ENCODE results near the gene PREX1.
"Not testable (repeated sequence)": the region's sequence is repeated elsewhere in the genome, so short reads cannot be mapped to it uniquely, and the experiment has no call there.

The PREX1 gene, protein sequence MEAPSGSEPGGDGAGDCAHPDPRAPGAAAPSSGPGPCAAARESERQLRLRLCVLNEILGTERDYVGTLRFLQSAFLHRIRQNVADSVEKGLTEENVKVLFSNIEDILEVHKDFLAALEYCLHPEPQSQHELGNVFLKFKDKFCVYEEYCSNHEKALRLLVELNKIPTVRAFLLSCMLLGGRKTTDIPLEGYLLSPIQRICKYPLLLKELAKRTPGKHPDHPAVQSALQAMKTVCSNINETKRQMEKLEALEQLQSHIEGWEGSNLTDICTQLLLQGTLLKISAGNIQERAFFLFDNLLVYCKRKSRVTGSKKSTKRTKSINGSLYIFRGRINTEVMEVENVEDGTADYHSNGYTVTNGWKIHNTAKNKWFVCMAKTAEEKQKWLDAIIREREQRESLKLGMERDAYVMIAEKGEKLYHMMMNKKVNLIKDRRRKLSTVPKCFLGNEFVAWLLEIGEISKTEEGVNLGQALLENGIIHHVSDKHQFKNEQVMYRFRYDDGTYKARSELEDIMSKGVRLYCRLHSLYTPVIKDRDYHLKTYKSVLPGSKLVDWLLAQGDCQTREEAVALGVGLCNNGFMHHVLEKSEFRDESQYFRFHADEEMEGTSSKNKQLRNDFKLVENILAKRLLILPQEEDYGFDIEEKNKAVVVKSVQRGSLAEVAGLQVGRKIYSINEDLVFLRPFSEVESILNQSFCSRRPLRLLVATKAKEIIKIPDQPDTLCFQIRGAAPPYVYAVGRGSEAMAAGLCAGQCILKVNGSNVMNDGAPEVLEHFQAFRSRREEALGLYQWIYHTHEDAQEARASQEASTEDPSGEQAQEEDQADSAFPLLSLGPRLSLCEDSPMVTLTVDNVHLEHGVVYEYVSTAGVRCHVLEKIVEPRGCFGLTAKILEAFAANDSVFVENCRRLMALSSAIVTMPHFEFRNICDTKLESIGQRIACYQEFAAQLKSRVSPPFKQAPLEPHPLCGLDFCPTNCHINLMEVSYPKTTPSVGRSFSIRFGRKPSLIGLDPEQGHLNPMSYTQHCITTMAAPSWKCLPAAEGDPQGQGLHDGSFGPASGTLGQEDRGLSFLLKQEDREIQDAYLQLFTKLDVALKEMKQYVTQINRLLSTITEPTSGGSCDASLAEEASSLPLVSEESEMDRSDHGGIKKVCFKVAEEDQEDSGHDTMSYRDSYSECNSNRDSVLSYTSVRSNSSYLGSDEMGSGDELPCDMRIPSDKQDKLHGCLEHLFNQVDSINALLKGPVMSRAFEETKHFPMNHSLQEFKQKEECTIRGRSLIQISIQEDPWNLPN (N-terminal part only)

DNA sequence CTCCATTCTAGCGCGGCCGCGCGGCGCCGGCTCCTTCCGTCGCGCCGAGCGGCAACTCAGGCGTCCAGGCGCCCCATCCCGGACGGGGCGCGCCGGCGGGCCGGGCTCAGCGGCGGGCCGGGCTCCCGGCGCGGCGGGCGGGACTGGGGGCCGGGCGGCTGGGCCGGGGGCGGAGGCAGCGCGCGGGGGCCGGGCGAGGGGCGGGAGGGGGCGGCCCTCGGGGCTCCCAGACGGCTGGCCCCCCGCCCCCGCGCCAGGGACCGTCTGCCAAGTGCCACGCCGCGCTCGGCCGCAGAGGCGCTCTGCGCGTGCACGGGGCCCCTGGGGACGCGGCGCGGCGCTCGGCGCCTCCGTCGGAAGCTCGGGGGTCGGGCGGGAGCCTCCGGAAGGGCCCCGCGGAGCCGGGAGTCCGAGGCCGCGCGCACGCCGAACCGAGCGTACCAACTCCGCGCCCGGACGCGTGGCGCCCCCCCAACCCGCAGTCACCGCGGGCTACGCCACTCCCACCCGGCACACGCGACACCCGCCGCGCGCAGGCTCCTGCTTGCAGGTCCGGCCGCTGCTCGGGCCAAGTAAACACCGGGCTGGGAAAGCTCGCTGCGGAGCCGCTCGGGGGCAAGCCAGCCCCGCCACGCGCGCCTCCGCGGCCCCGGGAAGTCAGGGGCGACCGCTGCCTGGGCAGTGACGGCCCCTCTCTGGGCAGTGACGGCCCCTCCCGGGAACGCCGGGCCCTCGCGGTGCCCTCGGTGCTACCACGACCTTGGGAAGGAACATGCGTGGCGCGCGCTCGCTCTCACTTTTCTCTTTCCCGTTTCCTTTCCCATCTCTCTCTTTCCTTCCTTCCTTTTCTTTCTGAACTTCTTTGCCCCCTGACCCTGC, at the start of gene PREX1:
Gene PREX1, minus strand, starts transcription at position 145 of the 879 bp plus-strand sequence. Its CDS starts 139 bp downstream, at position 6.
- DNase-seq: peak; percentile 70 to 77

DNA sequence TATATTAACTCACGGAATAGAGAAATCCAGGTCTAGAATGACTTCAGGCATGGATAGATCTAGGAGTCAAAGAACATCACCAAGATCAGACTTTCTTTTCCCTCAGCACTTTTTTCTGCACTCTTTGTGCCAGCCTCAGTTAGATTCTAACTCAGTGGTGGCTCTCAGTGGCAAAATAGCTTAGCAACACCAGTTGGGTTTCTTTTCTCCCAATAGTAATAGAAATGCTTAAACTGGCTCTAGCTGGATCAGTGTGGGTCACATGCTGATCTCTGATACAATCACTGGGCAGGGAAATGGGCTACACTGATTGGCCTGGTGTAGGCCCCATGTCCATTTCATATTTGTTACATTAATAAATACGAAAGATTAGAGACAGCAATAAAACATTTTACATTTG, 49.5 kb upstream of the PREX1 start:
- no peak for DNase-seq

DNA sequence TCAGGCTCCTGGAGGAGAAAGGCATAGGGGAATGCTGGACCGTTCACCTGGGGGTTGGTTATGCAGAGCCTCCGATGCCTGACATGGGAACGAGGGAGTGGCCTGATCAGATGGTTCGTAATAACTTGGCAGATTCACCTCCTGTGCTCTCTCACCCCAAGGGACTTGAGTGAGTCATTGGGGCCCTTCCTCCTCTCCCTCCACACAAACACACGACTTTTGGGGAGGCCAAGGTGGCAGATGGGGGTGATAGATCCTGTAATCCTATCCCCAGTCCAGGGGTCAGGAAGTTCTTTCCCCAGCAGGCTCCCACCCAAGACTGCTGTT, 48.1 kb upstream of the PREX1 start:
- no peak for DNase-seq

DNA sequence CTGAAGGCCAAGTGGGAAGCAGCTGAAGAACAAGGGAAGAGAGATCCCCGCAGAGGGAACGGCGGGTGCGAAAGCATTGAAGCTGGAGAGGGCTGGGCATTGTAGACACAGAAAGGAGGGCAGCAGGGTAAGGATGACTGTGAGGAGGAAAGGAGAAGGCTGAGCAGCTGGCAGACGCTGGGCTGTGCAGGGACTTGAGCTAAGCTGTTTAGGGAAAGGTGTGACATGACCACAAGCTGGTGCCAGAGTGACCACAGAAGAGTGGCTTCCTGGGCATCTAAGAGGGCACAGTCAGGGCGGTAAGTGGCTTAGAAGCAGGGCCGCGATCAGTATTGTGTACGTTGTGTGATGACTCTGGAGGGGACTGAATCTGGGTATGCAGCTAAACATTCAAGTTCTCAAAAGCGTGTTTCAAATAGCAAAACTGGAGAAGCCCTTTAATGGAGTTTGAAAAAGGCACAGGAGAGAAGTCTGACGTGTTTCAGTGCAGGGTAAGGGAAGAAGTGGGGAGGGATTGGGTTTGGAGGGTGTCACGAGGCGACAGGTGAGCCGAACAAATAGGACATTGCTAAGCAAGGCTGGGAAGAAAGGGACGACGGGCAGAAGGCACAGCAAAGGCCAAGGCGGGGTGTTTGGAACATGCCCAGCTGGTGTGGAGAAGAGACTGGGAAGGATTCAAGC, 47.6 kb upstream of the PREX1 start:
- DNase-seq: no peak

DNA sequence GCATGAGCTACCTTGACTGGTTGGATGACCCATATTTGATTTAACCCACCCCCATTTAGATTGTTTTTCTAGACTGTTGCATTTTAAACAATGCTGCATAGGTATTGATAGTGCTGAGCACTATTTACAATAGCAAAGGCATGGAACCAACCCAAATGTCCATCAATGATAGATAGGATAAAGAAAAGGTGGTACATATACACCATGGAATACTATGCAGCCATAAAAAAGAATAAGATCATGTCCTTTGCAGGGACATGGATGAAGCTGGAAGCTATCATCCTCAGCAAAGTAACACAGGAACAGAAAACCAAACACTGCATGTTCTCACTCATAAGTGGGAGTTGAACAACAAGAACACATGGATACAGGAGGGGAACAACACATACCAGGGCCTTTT, 41.6 kb upstream of the PREX1 start:
- DNase-seq: not testable (repeated sequence)

DNA sequence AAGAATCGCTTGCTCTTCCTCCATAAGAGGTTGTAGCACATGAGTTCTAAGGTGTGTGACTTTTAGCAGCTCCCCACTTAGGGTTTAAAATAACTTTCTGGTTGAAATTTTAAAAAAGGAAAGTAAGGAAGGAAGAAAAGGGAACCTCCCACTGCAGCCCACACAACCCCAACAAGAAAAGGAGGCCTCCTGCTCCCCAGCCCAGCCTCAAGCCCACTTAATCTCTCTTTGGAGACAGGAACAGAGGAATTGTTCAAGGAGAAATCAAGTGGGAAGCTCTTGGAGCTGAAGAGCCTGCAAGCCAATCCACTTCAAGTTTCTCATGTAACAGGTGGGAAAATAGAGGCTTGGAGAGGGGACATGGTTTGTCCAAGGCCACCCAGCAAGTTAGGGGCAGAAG, 39.1 kb upstream of the PREX1 start:
- DNase-seq: no peak

DNA sequence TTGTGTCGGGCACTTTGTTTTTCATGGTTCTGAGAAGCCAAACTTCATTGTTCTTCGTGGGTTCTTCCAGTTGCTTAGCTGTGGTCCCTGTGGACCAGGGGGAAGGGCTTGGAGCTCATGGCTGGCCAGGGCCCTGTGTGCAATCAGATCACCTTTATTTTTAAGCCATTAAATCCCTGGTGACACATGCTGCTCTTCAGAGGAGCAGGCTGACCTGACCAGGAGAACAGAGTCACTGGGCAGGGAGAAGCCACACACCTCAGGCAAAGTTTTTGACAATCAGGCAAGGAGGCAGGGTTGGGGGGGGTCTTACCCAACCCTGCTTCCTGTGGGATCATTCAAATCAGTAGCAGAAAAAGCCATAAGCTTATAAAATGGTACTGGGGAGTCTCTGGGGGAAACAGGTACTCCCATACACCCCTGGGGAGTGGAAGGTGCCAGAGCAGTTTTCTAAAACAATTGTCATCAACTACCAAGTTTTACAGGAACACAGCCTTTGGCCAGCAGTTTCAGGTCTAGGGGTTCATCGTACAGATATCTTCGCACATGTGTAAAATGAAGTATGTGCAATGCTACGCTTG, 37.0 kb upstream of the PREX1 start:
- no peak for DNase-seq

DNA sequence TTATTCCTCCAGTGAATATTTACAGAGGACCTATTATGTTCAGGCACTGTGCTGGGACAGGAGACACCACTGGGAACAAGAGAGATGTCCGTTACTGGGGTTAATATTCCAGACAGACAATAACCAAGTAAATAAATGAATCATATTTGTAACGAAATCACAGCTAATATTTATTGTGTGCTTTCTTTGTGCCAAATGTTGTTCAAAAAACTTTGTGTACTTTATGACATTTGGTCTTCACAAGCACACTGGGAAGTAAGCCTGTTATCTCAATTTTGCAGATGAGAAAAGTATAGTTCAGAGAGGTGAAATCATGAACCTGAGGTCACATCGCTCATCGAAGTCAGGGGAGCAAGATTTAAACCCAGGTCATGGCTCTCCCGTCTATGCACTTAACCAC, 36.5 kb upstream of the PREX1 start:
- no peak for DNase-seq

DNA sequence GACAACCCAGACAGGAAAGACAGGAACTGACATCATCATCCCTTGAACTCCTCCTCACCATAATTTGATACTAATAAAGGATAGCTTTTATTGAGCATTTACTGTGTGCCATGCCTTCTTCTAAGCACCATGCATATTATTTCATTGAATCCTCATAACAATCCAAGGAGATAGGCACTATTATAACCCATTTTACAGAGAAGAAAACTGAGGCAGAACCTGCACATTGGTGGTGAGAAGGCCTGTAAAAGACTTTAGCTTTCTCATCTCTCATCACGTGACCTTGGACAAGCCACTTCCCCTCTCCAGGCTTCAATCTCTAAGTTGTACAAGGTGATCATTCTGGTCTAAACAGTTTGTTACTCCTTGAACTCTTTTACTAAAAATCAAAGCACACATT, 34.5 kb upstream of the PREX1 start:
- DNase-seq: no peak

DNA sequence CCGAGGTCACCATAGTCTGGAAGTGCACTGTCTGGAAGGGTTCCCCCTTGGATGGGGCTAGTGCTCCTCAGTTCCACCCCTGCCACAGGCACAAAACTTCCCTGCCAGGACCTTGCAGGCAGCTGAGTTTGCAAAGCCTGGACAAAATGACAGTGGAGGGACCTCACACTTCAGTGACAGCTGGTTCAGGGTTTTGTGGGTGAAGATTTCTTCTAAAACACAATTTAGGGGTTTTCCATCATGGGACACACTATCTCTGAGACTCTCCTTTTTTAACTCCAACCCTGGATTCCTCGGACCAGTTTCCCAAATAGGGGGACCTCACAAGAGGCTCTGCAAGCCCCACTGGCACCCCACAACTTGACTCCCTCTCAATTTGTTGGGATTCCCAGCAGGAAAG, 33.6 kb upstream of the PREX1 start:
- no peak for DNase-seq

DNA sequence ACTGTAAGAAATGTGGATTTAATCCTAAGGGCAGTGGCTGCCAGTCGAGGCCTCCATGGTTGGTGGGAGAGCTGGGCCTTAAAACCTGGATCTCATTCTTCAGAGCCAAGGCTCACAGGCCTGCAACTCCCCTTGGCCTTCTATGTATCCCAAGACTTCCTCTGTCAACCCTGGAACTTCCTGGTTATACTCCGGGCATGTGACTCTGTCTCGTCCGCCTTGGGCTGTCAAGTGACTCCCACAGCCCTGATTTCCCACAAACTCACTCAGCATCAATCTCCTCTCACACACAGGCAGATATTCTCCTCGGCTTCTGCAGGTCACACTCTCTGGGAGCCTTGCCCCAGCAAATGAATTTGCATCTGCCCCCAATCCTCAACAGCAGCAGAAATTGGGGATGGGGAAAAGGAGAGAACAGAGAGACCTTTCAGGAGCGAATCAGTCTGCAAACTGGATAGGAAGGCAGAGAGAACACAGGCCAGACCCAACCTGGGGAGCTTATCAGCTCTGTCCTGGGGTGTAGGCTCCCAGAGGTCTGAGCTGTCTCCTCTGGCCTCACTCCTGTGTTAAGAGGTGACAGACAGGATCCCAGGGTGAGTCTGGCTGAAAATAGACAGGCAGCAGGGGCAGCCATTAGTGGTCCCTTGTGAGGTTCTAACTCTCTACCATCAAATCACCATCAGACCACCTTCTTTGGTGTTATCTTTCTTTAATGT, 30.4 kb upstream of the PREX1 start:
- DNase-seq: no peak

DNA sequence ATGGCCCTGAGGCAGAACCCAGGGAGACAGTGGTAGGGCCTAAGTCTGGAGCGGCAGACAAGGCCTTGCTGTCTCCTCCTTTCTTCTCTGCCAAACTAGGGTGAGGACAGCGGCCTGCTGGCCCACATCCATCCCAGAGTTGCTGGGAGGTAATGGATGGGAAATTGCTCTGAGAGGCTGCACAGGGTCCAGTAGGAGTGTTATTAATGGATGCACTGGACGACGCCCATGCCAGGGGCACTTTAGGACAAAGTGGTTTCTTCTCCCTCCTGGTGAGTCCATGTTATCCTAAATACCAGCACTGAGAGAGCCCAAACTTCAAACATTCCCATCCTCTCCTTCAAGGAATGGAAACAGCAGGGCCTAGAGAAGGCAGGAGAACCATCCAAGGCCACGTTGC, 28.3 kb upstream of the PREX1 start:
- DNase-seq: no peak

DNA sequence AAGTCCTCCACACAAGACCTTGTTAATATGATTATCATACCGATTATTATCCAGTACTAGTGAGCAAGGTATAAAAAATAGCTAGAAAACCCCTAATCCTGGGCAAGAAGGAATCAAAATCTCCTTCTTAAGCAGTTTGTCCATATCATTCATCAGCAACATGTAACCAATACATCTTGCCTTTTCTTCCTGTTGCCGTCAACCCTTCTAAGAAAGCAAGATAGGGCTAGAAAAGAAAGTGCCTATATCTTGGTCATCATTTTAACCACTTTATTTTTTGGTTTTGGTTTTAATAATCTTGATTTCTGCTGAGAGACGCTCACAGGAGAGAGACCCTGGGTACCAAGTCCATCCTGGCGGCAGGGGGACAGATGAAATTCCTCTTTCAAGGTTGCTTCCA, 27.2 kb upstream of the PREX1 start:
- no peak for DNase-seq

DNA sequence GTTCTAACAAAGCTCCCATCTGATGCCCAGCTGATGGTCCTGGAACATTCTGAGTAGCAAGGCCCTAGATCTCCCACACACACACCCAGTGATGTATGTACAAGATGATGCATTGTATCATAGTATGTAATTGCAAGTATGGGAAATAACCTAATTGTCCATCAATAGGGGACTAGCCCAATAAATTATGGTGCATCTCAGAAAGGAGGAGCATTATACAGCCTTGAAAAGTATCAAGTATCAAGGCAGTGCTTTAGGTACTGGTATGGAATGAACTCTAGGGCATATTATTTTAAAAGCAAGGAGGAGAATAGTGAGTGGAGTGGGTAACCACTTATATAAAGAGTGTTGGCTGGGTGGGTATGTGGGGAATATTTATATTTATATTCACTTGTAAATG, 24.8 kb upstream of the PREX1 start:
- DNase-seq: no peak

DNA sequence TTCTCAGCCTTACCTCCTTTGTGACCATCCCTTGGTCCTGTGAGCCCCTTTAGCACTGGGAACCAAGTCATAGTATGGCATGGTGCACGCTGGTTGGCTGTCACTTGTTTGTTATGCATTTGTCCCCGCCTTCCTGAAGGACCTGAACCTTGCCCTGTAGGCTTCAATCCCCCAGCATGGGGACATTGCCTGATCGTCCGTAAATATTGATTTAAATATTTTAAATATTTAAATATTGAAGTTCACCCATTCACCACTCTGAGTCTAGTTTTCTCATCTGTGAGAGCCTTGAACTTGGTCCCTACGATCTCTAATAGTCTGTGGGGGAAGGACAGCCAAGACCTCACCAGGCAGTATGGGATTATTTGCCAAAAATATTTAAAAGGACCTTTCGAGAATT, 23.8 kb upstream of the PREX1 start:
- DNase-seq: no peak

DNA sequence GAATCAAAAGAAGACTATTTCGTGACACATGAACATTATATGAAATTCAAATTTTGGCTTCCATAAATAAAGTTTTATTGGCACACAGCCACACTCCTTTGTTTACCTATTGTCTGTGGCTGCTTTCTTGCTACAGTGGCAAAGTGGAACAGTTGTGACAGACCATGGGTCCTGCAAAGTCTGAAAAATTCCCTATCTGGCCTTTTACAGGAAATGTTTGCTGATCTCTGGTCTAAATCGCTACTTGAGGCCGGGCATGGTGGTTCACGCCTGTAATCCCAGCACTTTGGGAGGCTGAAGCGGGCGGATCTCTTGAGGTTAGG, 23.1 kb upstream of the PREX1 start:
- DNase-seq: no peak

DNA sequence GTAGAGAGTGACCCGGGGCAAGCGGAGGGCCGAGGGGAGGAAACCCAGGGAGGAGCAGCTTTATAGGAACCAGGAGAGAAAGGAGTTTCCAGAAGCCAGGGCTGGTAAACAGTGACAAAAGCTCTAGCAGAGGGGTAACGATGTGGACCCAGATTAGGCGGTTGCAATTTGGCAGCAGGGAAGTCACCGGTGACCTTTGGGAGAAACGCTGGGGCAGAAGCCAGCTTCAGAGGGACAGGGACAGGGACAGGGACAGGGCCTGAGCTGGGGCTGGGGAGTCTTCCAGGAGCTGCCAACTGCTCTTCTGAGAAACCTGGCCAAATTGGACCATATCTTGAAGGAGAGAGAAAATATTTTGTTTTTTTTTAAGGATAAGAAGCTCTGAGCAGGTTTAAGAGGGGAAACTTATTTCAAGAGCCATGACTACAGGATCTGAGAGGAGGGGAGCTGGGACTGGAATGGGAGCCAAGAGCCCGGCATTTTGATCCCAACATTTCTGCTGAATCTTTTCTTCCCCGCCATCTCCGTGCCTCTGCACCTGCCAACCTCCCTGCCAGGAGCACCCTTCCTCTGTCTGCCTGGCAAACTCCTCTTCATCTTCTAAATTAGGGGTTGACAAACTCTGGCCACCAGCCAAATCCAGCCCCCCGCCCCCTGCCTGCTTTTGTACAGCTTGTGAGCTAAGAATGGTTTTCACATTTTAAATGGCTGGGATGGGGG, 22.6 kb upstream of the PREX1 start:
- no peak for DNase-seq

DNA sequence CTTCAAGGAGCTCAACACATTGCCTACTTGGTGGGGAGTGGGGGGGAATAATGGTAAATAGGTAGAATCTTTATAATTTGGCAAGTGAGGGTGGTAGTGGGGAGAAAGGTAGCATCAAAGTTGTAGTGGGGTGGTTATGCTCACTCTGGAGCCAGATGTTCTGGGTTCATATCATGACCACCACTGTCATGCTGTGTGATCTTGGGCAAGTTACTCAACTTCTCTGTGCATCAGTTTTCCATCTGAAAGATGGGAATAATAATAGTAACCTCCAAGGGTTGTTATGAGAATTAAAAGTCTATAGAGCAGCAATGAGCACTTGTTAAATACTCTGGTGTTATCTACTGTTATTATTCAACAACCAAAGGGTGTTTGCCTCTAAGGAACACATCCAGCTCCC, 22.0 kb upstream of the PREX1 start:
- DNase-seq: no peak

DNA sequence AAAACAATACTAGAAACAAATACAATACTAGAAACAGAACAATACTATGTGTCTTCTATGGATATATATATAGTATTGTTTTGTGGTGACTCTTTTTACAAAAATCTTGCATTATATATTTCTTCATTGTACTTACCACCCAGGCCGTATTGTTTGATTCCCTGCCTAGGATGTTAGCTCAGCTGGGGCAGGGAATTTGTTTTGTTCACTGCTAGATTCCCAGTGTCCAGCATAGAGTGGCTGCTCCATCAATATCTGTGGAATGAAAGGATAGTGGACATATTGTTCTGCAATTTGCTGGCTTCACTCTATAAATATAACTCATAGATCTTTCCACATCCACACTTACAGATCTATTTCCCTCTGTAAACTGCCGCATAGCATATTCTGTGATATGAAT, 21.5 kb upstream of the PREX1 start:
- DNase-seq: no peak

DNA sequence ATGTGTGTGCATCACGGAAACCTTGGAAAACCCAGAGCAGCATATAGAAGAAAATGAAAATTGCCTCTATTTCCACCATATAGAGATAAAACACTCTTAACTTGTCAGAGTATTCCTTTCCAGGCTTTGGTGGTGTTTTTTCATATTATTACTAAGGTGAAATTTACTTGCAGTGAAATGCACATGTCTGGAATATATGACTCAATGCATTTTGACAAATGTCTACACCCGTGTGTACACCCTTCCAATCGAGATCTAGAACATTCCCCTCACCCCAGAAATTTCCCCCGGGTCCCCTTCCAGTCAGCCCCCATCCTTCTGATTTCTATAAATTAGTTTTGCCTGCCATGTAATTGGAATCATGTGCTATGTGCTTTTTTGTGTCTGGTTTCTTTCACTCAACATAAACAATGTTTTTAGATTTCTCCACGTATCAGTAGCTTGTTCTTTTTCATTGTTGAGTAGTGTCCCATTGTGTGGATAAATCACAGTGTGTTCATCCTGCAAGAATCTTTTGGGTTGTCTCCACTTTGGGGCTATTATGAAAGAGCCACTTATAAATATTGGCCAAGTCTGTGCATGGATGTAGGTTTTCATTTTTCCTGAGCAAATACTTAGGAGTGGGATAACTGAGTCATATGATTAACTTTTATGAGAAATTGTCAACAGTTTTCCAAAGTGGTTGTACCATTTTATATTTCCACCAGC, 19.9 kb upstream of the PREX1 start:
- DNase-seq: no peak

Measured in AML-193 (cell line).